HG02884 (cell line): ENCODE data around the gene NUDT13.

Source experiments
- ATAC-seq: cut with Tn5 transposase; IDR thresholded peaks from one replicate; pipeline ENCODE4 v1.9.1; 2021; ENCODE audit warnings: mild to moderate bottlenecking, moderate library complexity; ENCODE audit not compliant: unreplicated experiment

NUDT13 gene

GRCh38 chr10:73110345-73110849 is at the start of gene NUDT13:
Gene NUDT13 (plus strand): TSS chr10:73110455. CDS start chr10:73114366, 3,911 bp downstream.
- ATAC-seq = no peak

DNA sequence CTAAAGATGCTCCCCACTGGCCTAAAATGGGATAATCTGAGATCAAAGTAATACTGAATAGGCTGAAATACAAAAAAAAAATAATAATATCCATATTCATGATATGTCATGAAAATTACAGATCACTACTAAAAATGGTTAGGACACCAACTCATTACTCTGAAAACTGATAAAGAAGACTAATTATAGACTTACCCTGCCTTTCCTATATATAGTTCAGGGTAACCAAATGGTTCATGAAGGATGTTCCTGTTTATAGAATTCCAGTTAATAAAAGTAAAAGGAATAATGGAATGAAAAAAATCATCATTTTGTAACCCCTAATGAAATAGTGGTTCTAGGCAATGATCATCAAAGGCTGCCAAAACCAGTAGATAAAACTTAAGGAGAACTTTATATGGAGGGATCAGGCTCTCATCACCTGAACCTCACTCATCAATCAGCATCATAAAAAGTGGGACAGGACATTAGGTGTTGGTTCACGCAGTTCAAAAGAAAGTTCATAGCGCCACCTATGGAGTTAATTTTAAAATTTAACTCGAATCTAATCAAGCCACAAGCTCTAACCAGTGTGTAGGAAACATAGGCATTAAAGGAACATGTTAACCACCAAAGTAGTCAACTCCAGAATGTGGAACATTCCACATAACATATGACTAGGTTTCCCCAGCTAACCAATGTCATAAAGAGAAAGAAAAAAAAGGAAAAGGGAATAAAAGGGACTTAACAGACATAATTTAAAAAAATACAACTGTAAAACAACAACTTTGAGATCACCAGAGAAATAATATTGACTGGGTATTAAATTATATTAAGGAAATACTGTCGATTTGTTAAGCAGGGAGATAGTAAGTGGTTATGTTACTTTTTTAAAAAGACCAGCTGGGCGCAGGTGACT is 49.3 kb upstream of the NUDT13 start:
- ATAC-seq = no peak

GRCh38 chr10:73061743-73062142 is 48.5 kb upstream of the NUDT13 start:
- ATAC-seq = no peak

GRCh38 chr10:73065441-73065840 is 44.8 kb upstream of the NUDT13 start:
- no peak for ATAC-seq

DNA sequence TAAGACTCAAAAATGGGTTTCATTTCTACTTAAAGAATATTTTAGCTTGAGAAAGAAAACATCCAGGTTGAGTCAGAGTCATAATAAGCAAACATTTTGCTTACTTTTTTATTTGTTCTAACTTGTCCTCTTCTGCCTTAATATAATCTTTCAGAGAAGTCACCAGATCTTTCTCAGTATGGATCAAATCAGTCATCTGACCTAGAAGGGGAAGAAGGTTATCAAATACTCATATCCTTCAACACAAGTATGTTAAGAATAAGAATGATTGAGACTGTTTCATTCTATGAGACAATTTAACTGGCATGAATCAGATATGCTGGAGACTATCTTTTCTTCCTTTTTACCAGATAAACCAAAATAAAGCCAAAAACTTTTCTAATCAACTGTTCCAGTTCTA is 36.6 kb upstream of the NUDT13 start:
- ATAC-seq = no peak

DNA sequence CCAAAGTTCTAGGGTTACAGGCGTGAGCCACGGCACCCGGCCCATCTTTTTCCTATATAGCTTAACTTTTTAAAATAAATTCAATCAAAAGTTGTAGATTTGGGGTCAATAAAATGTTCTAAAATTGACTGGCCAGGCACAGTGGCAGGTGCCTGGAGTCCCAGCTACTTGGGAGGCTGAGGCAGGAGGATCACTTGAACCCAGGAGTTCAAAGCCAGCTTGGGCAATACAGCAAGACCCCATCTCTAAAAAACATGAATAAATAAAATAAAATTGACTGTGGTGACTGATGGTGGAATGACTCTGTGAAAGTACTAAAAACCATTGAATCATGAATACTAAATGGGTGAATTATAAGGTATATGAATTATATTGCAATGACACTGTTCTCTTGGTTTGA is 34.4 kb upstream of the NUDT13 start:
- no peak for ATAC-seq

GRCh38 chr10:73076360-73077183 is 33.7 kb upstream of the NUDT13 start:
- ATAC-seq = no peak

DNA sequence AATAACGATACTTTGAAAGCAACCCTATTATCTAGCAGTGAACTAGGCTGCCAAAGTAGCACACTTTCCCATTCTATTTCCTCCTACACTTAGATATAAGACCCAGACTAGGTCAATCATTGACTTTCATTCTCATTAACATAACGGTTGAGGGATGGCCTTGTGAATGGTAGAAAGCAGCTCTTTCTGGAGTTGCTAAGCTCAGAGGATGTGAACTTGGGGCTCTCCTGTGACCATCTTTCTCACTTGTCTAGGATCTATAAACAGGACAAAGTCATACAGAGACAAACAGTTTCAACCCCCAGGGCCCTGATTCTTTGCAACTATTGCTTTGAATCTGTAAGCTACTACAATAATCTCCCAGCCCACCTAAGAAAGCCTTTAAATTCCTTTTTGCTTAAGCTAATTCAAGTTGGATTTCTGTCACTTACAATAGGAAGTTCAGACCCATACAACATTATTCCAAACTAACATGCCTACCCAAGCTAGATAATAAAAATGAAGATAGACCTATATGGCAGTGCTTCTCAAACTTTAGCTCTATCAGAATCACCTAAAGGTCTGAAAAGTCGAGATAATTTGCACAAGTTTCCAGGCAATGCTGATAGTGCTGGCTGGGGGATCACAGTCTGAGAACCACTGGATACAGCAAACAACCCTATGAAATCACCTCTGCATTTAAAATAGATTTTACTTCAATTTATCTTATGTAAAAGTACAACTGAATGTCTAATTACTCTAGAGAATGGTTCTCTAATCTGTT is 30.3 kb upstream of the NUDT13 start:
- no peak for ATAC-seq

DNA sequence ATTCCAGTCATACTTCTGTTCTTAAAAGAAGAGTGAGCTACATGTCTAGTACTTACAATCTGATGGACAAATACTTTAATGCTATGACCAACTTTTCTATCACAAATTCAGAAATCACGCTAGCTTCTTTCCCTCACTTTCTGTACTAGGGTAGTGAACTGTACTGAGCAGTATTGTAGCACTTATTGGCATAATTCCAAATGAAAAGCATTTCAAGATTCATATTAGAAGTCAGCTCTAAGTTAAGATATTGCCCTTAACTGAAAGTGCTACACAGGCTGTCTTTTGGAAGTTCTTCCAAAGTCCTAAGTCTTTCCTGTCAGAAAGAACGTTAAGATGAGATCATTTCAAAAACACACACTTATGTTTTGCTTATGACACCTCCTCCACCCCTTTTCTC is 27.0 kb upstream of the NUDT13 start:
- ATAC-seq = no peak

- ATAC-seq = no peak
These were observed 26.0 kb upstream of the NUDT13 start for GRCh38 chr10:73084209-73084608.

- ATAC-seq = no peak
These were observed 23.4 kb upstream of the NUDT13 start for GRCh38 chr10:73086816-73087215.

DNA sequence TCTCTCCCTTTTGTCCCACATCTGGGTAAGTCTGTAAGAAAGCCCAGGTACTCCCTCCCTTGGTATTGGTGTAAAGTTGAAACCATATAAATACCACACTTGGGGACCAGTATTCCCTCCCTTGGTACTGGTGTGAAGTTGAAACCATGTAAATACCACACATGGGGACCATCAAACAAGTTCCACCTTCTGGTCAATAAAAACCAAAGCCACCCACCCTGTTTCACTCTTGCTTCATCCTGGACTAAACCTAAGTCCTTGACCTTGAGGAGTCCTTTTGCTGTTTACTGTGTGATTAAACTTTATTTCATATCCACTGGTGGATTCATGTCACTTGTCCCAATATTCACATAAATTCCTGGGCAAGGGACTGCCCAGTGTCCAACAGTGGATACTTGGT is 22.0 kb upstream of the NUDT13 start:
- ATAC-seq = no peak

GRCh38 chr10:73092830-73093229 is 17.4 kb upstream of the NUDT13 start:
- ATAC-seq = no peak

GRCh38 chr10:73093922-73094850 is 16.1 kb upstream of the NUDT13 start:
- no peak for ATAC-seq

DNA sequence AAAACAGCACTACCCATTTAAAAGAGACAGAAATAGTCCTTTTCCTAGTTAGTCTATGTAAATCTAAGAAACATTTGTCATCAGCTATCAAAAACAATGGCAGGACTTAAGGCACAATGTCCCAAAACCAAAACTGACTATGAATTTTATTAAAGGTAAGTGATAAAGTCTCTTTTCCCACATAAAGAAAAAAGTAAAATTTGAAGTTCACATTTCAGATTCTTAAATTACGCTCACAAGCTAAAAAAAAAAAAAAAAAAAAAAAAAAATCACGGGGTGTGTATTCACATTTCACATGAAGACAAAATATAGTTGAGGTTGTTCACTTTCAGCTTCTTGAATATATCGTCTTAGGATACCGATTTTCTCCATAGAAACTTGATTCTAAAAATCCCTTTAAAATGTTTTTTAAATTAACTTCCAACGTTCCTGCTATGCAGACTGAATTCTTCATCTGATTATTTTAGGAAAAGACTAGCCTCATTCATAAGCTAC is 15.2 kb upstream of the NUDT13 start:
- no peak for ATAC-seq

DNA sequence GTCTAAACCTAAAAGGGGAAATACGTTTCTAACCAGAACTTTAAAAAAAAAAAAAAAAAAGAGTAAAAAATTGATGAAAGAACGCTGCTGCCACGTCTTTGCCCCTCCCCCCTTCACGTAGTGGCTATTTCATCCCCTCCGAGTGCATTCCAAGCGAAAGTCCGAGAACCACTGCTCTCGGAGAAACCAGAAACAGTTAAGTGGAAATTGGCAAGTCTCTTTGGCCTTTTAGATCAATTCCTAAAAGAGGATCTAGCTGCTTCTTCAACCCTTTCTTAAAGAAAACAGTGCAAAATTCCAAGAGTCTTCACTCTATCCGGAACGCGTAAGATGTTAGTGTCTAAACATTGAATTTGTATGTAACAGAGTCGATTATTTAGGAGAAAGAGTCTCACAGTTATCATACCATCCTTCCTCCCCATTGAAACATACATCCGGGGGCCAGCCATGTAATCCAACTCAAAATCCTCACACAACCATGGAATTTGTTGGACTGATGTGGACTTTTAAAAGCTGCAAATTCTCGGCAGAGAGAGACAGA is 14.7 kb upstream of the NUDT13 start:
- no peak for ATAC-seq

DNA sequence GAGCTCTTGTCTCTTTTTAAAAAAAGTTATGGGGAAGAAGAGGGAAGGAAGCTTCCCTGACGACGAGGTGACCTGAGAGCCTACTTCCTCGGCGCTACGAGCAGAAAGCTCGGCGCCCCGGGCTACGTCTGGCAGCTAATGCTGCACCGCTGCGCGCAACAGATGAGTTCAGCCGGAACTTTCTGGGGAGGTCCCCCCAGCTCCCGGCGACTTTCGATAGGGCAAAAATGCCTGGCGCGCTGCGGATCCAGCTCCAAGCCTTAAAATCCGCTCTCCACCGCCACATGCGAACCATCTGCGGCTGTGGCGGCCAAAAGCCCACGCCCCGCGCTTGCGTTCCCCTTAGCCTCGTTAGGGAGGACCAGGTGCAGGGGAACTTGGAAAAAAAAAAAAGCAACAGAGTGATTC is 14.2 kb upstream of the NUDT13 start:
- ATAC-seq = peak; percentile 29

DNA sequence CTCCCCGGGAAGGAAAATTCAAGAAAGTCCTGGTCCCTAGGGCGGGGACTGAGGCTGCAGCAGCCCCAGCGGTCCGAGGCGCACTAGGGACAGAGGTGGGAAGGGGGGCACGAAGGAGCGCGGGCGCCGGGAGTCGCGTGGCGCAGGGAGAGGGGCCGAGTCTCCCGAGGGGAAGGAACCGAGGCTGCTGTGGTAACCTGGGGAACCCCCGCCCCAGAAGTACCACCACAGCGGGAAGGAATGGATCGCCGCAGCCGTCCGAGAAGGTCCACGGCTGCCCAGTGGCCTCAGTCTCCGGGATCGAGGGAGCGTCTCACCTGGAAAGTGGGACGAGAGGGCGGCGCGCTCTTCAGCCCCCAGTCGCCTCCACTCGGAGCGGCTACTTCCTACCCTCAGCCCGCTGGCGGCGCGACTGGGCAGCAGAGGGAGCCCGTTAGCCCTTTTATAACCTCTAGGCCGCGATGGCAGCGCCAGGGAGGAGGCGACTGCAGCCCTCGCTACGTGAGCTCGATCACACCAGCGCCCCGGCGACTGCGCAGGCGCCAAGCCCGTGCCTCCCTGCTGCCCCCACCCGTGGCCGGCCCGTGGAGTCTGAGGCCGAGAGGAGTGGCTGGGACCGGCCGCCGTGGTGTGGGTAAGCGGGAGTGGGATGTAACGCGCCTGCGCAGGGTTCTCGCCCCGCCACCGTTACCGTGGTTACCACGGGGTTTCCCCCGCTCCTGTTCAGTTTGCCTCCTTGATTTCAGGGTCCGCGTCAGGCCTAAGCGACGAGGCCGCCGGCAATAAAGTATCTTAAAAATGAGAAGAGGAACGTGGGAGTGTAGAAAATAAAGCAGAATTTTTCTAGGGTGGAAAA is 13.6 kb upstream of the NUDT13 start, which contains the start of gene P4HA1:
Gene P4HA1, minus strand, starts transcription at position 418 of the 856 bp plus-strand sequence. CDS start 21,983 bp downstream, outside the sequence.
- ATAC-seq = peak; percentile 72
